Right ventricle myocardium superior (tissue), 1 donor: ENCODE measurements around the gene DDIT4. TPM values are rescaled to one million over a fixed set of nuclear protein-coding genes. Genes with fewer than 3 reads are reported as not detected.
"Not testable (repeated sequence)": the region's sequence is repeated elsewhere in the genome, so short reads cannot be mapped to it uniquely, and the experiment has no call there.

Experiments used
- ATAC-seq: fragments of 200-7000 bp; cut with Tn5 transposase; one replicate; pipeline ENCODE4 v1.9.1; 2020; ENCODE audit warnings: mild to moderate bottlenecking; ENCODE audit not compliant: poor library complexity
- DNase-seq: peaks from one replicate; pipeline ENCODE4 v3.0.0-alpha.2; 2020
- intact Hi-C: fragments of 100-400 bp; cut with DNase I; formaldehyde crosslinking; loops from one replicate; pipeline ENCODE4 v1.11.2; 2022
- total RNA-seq: library from RNA; stranded (reverse); fragmentation: NEBNext Ultra II Directional; extraction: Animal tissue kit (Norgen Biotek cat#: 25700); gene quantifications from one replicate; pipeline ENCODE4 v1.2.1, GENCODE V29; 2021
- donor health status: DM: no; HTN: yes; CAD: no; lungs with severe emphysema.

Gene DDIT4
- total RNA-seq, 1 donor from 2014 or later: 54.8 TPM

DNA sequence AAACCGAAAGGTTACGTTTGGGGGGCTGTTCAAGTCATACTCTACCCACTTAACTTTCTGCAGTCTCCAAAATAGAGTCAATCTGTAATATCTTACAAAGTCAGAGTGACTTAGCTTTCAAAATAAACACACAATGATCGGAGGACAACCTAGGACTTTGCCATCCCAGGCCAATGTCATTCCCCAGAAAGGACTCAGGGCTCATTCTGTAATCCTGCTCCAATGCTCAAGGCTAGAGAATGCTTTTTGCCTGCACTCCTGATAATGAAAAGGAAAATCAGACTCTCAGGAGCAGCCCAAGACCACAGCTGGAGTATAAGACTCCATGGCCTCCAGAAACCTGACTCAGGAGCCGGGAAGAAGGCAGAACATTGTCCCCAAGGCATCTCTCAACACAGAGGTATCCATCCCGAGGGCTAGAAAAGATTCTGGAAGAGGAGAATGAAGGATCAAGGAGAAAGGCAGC, 29.1 kb upstream of the DDIT4 start:
- intact Hi-C loops: loop anchor here (10.0 kb wide), 1 partner anchor 90 kb away; no protein-coding TSS in a partner anchor
- ATAC-seq (no peak), DNase-seq (no peak)

DNA sequence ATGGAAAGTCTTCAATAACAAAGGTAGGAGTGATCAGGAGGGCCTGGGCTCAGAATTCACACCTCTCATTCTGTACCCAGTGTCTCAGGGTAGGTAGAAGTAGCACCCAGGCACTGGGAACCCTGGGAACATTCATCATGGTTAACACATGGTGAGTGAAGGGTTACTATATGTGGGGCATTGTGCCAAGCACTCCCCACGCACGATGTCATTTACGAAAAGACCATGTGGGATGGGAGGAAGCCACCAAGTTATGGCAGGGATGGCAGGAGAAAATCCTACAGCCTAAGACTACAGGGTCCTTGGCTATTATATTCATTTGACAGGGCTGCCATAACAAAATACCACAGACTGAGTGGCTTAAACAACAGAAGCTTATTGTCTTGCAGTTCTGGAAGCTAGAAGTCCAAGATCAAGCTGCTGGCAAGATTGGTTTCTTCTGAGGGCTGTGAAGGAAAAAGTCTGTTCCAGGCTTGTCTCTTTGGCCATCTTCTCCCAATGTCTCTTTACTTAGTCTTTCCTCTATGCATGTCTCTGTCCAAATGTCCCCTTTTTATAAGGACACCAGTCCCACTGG, 27.7 kb upstream of the DDIT4 start:
- ATAC-seq: no peak
- DNase-seq: peak; percentile 42
- intact Hi-C loops: loop anchor here (10.0 kb wide), 1 partner anchor 89 kb away; no protein-coding TSS in a partner anchor

DNA sequence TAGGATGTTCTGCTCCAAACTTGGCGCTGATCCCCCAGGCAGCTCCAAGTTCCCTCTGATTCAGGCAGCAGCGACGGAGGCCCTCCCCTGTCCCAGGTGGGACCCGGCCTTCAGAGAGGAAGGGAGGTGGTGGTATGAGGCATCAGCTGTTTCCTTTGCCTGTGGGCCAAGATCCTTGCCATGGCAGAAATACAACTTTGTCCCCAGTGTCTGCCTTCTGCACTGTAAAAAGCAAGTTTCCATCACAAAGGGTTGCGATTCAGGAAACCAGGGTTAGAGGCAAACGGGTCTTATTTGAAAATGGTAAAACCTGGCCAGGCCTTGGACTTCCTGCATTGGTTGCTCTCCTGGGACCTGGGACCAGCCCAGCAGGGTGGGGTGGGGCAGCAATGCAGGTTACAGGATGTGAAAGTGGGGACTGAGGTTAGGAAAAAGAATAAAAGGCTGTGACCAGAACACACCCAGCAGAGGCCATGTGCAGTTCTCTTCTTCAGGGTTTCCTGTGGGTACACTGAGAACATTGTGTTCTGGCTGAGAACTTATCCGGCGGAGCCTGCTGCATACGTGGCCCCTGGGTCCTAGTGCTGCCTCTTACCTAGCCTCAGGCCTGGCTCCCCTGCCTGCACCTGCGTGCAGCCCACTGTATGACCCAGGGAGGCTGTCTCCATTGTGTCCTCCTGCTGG, 25.1 kb upstream of the DDIT4 start:
- intact Hi-C loops: loop anchor here (10.0 kb wide), 1 partner anchor 86 kb away; no protein-coding TSS in a partner anchor

DNA sequence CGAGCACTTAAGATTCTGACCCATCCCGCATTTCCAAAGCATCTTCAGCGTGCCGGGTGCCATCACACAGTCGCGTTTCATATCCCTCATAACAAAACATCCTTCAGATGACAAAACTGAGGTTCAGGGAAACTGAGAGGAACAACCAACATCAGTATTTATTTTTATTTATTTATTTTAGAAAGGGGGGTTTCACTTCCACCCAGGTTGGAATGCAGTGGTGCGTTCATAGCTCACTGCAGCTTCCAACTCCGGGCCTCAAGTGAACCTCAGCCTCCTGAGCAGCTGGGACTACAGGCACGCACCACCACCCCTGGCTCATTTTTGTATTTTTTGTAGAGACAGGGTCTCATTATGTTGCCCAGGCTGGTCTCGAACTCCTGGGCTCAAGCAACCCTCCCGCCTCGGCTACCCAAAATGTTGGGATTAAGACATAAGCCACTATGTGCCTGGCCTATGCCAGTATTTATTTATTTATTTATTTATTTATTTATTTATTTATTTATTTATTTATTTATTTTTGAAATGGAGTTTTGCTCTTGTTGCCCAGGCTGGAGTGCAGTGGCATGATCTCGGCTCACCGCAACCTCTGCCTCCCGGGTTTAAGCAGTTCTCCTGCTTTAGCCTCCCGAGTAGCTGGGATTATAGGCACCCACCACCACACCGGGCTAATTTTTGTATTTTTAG, 24.4 kb upstream of the DDIT4 start:
- intact Hi-C loops: loop anchor here (10.0 kb wide), 1 partner anchor 85 kb away; no protein-coding TSS in a partner anchor
- ATAC-seq: not testable (repeated sequence)
- peak; percentile 40 for DNase-seq

More for the DNA sequence above, 25.1 kb upstream of the DDIT4 start:
- peak; percentile 89 for DNase-seq
- peak; percentile 89 for ATAC-seq

DNA sequence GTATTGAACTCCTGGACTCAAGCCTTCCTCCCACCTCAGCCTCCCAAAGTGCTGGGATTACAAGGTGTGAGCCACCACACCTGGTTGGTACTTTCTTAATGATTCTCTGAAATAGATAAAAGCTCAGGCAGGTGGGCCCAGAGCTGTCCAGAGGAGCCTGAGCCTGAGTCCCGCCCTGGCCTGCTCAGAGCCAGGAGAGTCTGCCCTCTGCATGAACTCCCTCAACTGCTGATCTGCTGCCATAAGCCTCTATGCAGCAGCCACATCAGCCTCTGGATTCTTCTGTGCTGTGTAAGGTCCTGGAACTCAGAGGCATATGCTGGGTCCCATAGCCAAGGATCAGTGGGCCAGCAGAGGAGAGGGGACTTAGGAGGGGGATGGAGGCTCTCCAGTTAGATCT, 23.1 kb upstream of the DDIT4 start:
- peak; percentile 40 for ATAC-seq
- peak; percentile 76 for DNase-seq
- intact Hi-C loops: no loop called here

DNA sequence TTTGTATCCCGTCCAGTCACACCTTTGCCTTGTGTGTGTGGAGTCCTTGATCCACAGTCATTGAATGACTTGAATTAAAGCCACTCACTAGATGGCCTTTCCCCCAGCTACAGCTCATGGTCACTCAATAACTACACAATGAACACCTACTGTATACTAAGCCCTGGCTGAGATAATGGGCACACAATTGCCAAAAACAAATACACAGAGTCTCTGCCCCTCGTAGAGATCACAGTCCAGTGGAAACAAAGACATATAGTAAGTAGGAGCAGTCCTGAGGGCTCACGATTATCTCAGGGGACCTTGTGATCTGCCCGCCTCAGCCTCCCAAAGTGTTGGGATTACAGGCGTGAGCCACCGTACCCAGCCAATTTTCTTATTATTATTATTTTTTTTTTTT, 22.1 kb upstream of the DDIT4 start:
- ATAC-seq: no peak
- intact Hi-C loops: no loop called here
- DNase-seq: peak; percentile 13

DNA sequence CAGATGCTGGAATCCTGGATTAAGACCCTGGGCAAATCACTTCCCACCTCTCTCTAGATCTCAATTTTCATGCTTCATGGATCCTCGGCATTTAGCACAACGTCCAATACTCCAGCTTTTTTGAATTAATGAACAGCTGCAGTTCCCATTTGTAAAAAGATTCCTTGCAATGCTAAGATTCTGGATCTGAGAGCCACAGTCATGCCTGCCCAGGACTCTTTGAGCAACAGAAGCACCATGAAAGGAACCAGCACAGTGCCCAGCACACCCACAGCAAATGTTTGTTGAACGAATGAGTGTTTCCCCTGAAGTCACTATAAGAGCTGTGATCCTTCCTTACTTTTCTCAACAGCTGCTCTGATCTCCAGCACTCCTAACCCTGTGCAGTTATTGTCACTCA, 20.8 kb upstream of the DDIT4 start:
- intact Hi-C loops: no loop called here
- peak; percentile 6 for DNase-seq

DNA sequence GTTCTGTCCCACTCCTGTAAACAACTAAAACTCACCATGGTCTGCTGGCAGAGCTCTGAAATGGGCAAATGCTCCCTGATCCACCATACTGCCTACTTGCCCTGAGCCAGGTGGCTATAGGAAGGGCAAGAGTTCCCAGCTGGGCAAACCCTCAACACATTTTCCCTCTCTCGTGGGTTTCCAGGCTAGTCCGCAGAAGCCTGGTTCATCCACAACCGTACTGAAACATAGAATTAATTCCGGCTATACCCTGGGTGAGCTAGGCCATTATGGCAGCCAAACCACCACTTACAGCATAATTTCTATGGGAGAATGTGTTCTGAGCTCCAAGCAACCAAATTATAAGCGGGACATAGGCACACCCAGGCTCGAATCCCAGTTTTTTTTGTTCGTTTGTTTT, 20.1 kb upstream of the DDIT4 start:
- intact Hi-C loops: no loop called here
- no peak for ATAC-seq
- peak; percentile 6 for DNase-seq

More for the DNA sequence above, 20.8 kb upstream of the DDIT4 start:
- no peak for ATAC-seq

DNA sequence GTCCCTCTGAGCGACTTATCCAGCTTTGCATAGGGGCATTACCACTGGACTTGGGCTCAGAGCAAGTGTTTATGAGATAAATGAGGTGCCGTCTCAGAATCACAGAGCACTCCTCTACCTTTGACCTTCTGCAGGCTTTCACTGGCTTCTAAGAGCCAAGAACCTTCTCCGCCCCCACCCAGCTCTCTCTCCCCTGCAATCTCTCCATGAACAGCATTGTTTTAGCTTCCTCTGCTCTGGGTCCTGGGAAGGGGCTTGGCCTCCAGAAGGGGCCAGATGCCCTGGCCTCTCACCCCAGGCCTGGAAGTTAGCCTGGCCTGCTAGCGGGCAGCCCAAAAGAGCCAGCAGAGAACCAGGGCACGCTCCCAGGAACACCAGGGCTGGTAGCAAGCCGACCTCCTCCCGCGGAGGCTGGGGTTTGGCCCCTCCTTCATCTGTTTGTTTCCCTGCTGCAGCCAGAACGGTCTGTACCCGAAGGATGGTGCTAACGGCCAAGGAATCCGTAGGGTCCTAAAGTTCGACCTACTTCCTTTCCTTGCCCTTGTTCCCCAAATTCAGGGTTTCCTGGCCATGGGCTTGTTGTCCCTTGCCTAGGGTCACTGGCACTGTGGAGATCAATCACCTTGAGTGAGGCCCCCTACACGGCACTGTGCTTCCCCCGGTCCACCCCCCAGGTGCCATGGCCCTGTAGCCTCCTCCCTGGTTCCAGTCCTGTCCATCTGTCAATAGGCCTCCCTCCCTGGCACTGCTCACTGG, 18.7 kb upstream of the DDIT4 start:
- peak; percentile 96 for DNase-seq
- intact Hi-C loops: no loop called here

DNA sequence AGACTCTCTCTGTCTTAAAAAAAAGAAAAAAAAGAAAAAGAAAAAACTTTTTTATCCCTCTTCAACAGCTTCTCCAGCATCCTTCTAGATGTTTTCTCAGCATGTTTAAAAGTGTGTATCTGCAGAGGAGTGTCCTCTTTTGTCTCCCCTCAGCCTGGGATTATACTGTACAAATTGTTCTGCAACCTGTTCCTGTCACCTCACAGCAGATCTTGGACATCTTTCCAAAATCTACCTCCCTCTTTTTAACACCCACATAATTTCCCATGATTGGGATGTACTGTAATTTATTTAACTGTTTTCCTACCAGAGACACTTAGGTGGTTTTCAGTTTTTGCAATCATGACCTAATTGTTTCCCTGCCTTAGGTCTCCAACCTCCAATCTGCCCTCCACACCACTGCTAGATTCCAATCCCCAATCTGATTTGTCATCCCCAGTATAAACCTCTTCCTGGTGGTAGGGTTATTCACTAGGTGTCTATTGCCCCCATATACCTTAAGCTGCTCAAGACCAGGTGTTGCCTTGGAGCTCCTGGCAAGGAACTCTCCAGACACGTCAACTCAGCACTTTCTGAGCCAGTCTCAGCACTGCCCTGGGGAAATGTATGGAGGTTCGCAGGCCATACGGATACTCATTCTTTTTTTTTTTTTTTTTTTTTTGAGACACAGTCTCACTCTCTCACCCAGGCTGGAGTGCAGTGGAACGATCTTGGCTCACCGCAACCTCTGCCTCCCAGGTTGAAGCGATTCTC, 17.6 kb upstream of the DDIT4 start:
- ATAC-seq: no peak
- DNase-seq: no peak
- intact Hi-C loops: no loop called here

More for the DNA sequence above, 18.7 kb upstream of the DDIT4 start:
- ATAC-seq: peak; percentile 91

DNA sequence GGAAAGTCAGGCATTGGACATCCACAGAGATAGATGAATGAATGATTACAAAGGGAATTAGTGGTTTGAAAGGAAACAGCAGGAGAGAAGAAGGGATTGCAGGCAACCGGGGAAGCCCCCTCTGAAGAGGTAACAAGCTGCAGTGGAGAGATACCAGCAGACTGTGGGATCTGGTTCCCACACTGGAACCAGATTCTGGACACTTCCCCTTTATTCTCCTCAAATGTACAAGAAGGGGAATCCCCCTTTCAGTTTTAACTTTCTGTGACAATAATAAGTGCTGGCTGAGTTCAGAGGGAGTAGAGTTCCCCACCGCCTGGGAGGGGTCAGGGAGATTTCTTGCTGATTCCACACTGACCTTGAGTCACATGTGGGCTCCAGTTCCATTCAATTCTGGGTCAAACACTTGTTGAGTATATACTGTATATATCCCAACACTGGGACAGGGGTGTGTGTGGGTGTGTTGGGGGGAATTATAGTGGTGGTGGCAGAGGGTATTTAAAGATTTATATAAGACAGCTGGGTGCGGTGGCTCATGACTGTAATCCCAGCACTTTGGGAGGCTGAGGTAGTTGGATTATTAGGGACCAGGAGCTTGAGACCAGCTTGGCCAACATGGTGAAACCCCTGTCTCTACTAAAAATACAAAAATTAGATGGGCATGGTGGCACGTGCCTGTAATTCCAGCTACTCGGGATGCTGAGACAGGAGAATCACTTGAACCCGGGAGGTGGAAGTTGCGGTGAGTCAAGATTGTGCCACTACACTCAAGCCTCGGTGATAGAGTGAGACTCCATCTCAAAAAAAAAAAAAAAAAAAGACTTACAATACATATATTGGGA, 16.5 kb upstream of the DDIT4 start:
- DNase-seq (no peak), ATAC-seq (no peak)
- intact Hi-C loops: no loop called here

DNA sequence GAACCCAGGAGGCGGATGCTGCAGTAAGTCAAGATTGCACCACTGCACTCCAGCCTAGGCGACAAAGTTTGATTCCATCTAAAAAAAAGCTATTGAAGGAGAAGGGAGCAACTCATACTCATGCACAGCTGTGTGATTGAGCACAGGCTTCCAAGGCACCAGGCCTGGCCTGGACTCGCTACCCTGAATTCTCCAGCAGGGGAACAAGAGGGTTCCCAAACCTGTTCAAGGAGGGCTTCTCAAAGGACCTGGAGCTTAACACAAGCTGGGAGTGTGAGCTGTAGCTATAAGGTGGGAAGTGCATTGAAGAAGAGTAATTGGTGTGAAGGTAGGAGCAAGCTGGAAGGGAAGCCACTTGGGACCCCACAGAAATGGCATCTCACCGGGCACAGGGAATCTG, 15.1 kb upstream of the DDIT4 start:
- ATAC-seq (no peak), DNase-seq (peak; percentile 8)
- intact Hi-C loops: no loop called here

DNA sequence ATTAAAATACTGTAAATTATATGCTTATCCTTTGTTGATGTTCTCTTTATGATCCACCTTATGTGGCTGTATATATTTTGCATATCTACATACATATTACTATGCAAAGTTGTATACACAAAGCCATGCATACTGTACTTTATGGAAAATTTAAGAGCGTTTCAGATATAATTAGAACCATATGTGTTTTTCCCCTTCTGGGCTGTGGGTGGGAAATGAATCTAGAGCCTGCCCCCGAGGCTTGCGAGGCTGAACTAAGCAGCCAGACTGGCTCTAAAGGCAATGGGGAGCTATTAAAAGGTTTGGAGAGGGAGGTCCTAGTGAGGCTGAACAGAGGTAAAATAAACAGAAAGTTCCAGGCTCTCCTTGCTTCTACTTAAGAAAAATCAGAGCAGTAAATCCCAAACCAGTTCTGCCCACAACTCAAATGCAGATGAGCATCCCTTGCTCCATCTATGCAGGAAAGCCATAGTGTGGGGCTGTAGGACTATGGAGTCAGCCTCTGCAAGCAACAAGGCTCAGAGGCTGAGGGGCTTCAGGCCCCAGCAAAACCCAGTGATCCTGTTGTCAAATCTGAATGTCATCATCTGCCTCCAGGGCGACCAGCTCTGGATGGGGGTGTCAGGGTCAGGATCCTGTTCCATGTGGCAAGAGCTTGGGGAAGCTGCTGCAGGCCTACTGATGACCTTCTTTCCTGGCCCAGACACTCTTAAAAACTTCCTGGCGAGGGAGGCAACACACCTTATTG, 14.1 kb upstream of the DDIT4 start:
- DNase-seq: no peak
- no peak for ATAC-seq
- intact Hi-C loops: no loop called here

DNA sequence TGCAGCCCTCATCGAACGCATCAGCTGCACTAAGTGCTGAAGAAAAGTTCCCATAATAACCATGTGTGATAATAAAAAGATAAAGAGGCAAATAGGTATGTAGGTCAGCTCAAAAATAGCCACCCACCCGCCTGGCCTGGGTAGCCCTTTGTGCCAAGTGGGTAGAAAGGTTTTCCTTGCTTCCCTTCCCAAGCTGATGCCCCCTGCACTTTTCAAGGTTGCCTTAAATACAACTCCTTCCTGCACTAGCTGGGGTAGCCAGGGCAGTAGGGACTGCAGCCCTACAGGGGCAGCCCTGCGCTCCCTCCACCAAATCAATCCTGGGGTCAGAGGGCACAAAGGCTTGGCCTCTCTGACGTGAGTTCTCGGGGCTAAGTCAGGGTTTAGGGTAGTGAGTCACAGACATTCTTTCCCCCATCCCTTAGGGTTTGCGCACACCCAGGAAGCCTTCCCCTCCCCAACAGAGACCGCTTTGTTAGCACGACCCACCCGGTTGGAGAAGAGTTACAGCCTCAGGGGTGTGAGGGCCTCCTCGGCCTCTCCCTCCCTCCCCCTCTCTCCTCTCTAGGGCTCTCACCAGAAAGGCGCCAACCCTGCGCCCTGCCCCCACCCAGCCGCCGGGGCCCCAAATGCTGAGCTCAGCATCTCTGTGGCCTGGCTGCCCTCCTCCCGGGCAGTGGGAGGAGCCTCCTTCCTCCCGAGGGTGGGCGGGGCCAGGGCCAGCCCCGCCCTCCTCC, 13.3 kb upstream of the DDIT4 start:
- DNase-seq (peak; percentile 92), ATAC-seq (peak; percentile 89)
- intact Hi-C loops: no loop called here

DNA sequence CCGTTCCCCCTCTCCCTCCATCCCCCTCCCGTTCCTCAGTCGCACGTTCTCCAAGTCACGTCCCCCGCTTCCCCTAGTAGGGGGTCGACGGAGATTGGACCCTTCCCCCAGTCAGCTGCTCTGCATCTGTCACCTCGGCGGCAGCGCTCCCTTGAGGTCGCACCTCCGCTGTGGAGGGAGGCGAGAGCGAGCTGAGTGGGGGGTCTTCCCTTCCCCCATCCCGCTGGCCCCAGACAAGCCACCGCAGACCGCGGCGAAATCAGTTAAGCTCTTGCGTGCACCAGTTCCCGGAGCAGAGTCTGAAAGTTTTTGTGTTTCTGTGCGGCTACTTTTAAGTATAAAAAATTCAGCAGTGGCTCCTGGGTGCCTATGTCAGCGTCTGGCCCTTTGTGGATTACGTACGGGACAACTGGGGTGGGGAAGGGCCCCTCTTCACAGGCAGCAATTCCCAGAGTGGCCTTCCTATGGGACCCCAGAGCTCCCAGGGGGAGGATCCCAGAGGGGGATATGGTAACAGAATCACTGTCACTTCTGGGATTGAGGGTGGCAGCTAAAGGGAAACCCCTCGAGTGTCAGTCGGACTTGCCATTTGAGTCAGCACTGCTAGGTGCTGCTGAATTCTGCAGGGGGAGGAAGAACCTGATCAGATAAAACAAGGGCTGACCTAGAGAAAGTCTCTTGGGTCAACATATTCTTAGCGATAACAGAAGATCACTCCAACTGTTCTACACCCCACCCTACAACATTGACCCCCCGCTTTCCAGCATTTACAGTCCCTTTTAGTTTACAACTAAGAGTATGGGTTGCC, 12.5 kb upstream of the DDIT4 start:
- ATAC-seq (peak; percentile 0), DNase-seq (no peak)
- intact Hi-C loops: no loop called here
